DND-41 (cell line): ENCODE measurements around the gene ZFP64.

ENCODE experiments used
- CTCF ChIP-seq: IDR thresholded peaks from 2 replicates; pipeline ENCODE4 v1.5.1; 2012; ENCODE audit warnings: borderline replicate concordance, low read length, moderate library complexity, mild to moderate bottlenecking; ENCODE audit not compliant: poor library complexity, severe bottlenecking; ENCODE audit errors: extremely low read depth
- EZH2 ChIP-seq: IDR thresholded peaks from 3 replicates; pipeline ENCODE4 v1.6.1; 2012; ENCODE audit warnings: borderline replicate concordance, low read depth, mild to moderate bottlenecking, moderate library complexity, low read length, inconsistent platforms; ENCODE audit not compliant: severe bottlenecking

GRCh38 chr20:52239102-52239501 lies 47.5 kb upstream of the ZFP64 start:
- no peak for TF ChIP-seq CTCF
- no peak for TF ChIP-seq EZH2
